Ishikawa (cell line): ENCODE results near the gene SIGLEC1.

ENCODE experiments used
- CEBPB ChIP-seq: IDR thresholded peaks from 2 replicates; pipeline ENCODE4 v1.6.1; 2012
- CREB1 ChIP-seq: IDR thresholded peaks from 2 replicates; pipeline ENCODE4 v1.6.1; 2012; ENCODE audit warnings: low read depth
- EGR1 ChIP-seq: IDR thresholded peaks from 2 replicates; pipeline ENCODE4 v1.6.1; 2012
- EP300 ChIP-seq: IDR thresholded peaks from 2 replicates; pipeline ENCODE4 v1.6.1; 2012; ENCODE audit warnings: borderline replicate concordance
- FOXM1 ChIP-seq: IDR thresholded peaks from 2 replicates; pipeline ENCODE4 v1.6.1; 2012; ENCODE audit warnings: low read depth, borderline replicate concordance
- MAX ChIP-seq: IDR thresholded peaks from 2 replicates; pipeline ENCODE4 v1.6.1; 2012
- NFIC ChIP-seq: IDR thresholded peaks from 2 replicates; pipeline ENCODE4 v1.6.1; 2012
- RAD21 ChIP-seq: IDR thresholded peaks from 2 replicates; pipeline ENCODE4 v1.6.1; 2012; ENCODE audit warnings: low read depth
- REST ChIP-seq: IDR thresholded peaks from 2 replicates; pipeline ENCODE4 v1.6.1; 2012; ENCODE audit warnings: low read depth, mild to moderate bottlenecking
- TAF1 ChIP-seq: IDR thresholded peaks from 2 replicates; pipeline ENCODE4 v1.6.1; 2012; ENCODE audit warnings: low read depth, mild to moderate bottlenecking
- TCF12 ChIP-seq: IDR thresholded peaks from 2 replicates; pipeline ENCODE4 v1.6.1; 2012; ENCODE audit warnings: low read depth
- TEAD4 ChIP-seq: IDR thresholded peaks from 2 replicates; pipeline ENCODE4 v1.6.1; 2012
- USF1 ChIP-seq: IDR thresholded peaks from 2 replicates; pipeline ENCODE4 v1.6.1; 2012
- YY1 ChIP-seq: IDR thresholded peaks from 2 replicates; pipeline ENCODE4 v1.6.1; 2012; ENCODE audit warnings: low read depth
- ZBTB7A ChIP-seq: IDR thresholded peaks from 2 replicates; pipeline ENCODE4 v1.6.1; 2012; ENCODE audit warnings: low read depth

Gene SIGLEC1

GRCh38 chr20:3705491-3705969, 6.9 kb downstream of the SIGLEC1 start:
- TF ChIP-seq TEAD4 (no peak), EGR1 (no peak), FOXM1 (no peak), EP300 (no peak), MAX (no peak), CEBPB (no peak), RAD21 (no peak), ZBTB7A (no peak), TCF12 (no peak), NFIC (no peak), CREB1 (no peak), REST (no peak), TAF1 (no peak), YY1 (no peak), USF1 (no peak)

- no peak for TF ChIP-seq RAD21
- peak; percentile 38; the same call in 1 of the 2 replicates for TF ChIP-seq MAX
- peak; percentile 89 for TF ChIP-seq USF1
These were observed 8.3 kb downstream of the SIGLEC1 start for GRCh38 chr20:3704087-3704486.

- TF ChIP-seq ZBTB7A (no peak), TAF1 (no peak), MAX (no peak), RAD21 (no peak), REST (no peak), EGR1 (no peak), USF1 (no peak), CREB1 (no peak), TCF12 (no peak), CEBPB (no peak), FOXM1 (no peak), TEAD4 (no peak), EP300 (no peak), NFIC (no peak), YY1 (no peak)
These were observed 9.6 kb downstream of the SIGLEC1 start for GRCh38 chr20:3702611-3703391.

- TF ChIP-seq TEAD4 (no peak), CREB1 (no peak), EP300 (no peak), USF1 (no peak), EGR1 (no peak), MAX (no peak), YY1 (no peak), REST (no peak), FOXM1 (no peak), TAF1 (no peak)
These were observed 11.1 kb downstream of the SIGLEC1 start for GRCh38 chr20:3701061-3701998.
